Activated T-helper 1 cell treated with anti-CD3 and anti-CD28 coated beads, Interleukin-12 subunit alpha, Interleukin-12 subunit beta, Interleukin-2, Interleukin-4 antibody, amounts not matched to agents 30 ng/mL and 10 ng/mL and 1 ng/mL, durations not matched to agents 14 hours and 24 hours and 36 hours (primary cell): Measurements from ENCODE around the gene LCE1C. TPM values are rescaled to one million over a fixed set of nuclear protein-coding genes. Genes with fewer than 3 reads are reported as not detected.

Source experiments
- DNase-seq: peaks from one replicate; pipeline ENCODE4 v3.0.0; 2021; ENCODE audit warnings: low spot score
- H3K27ac Mint-ChIP-seq: one replicate; pipeline ENCODE4 v1.8.0; 2021; ENCODE audit warnings: mild to moderate bottlenecking, mixed read lengths
- H3K27me3 Mint-ChIP-seq: one replicate; pipeline ENCODE4 v1.8.0; 2022; ENCODE audit warnings: mild to moderate bottlenecking, moderate library complexity, mixed read lengths; ENCODE audit not compliant: insufficient read depth
- H3K36me3 Mint-ChIP-seq: one replicate; pipeline ENCODE4 v1.8.0; 2021; ENCODE audit warnings: low read depth, mixed read lengths
- H3K4me1 Mint-ChIP-seq: one replicate; pipeline ENCODE4 v1.8.0; 2021; ENCODE audit warnings: low read depth, mixed read lengths
- H3K4me3 Mint-ChIP-seq: one replicate; pipeline ENCODE4 v1.8.0; 2021; ENCODE audit warnings: mild to moderate bottlenecking, moderate library complexity, mixed read lengths
- H3K9me3 Mint-ChIP-seq: one replicate; pipeline ENCODE4 v1.8.0; 2021; ENCODE audit warnings: mixed read lengths
- intact Hi-C: fragments of 100-400 bp; cut with micrococcal nuclease; formaldehyde crosslinking; loops from one replicate; pipeline ENCODE4 v1.15.1; 2024
- total RNA-seq: library from RNA; stranded (reverse); gene quantifications from 2 replicates; pipeline ENCODE4 v1.2.3, GENCODE V29; 2022

Gene LCE1C
- total RNA-seq, 1 donor from 2014 or later, result not detected

GRCh38 chr1:152786077-152786476, 20.4 kb downstream of the LCE1C start, which contains the start of gene LCE1E:
Gene LCE1E, plus strand, starts transcription at chr1:152786257. Its CDS starts 1,043 bp downstream, at chr1:152787300.
- Mint-ChIP-seq H3K9me3 (no peaks in the 10 kb centered on the region), H3K36me3 (no peaks in the 10 kb centered on the region), H3K27me3 (peaks cover 1% of the 10 kb centered on the region), H3K27ac (no peak within 1 kb of the TSS), H3K4me1 (no peaks in the 10 kb centered on the region), H3K4me3 (no peak within 1 kb of the TSS)
- intact Hi-C loops, result no loop called here
- no peak for DNase-seq

- H3K36me3 Mint-ChIP-seq, result no peaks in the 10 kb centered on the region
- intact Hi-C loops, result no loop called here
- H3K4me3 Mint-ChIP-seq, result no peak overlapping the region
- H3K27ac Mint-ChIP-seq, result no peak overlapping the region
- no peak for DNase-seq
- no peaks in the 10 kb centered on the region for H3K4me1 Mint-ChIP-seq
- peaks cover 4% of the 10 kb centered on the region for H3K27me3 Mint-ChIP-seq
- no peaks in the 10 kb centered on the region for H3K9me3 Mint-ChIP-seq
Measured at GRCh38 chr1:152783095-152783494, 23.4 kb downstream of the LCE1C start.

GRCh38 chr1:152777510-152778137, 28.8 kb downstream of the LCE1C start:
- no peaks in the 10 kb centered on the region for H3K36me3 Mint-ChIP-seq
- H3K27ac Mint-ChIP-seq, result no peak overlapping the region
- no peak overlapping the region for H3K4me3 Mint-ChIP-seq
- no peak for DNase-seq
- peaks cover 3% of the 10 kb centered on the region for H3K27me3 Mint-ChIP-seq
- H3K4me1 Mint-ChIP-seq, result no peaks in the 10 kb centered on the region
- H3K9me3 Mint-ChIP-seq, result no peaks in the 10 kb centered on the region
- intact Hi-C loops, result no loop called here

GRCh38 chr1:152776361-152776760, 30.1 kb downstream of the LCE1C start:
- Mint-ChIP-seq H3K27ac (no peak overlapping the region), H3K9me3 (no peaks in the 10 kb centered on the region), H3K36me3 (no peaks in the 10 kb centered on the region), H3K4me3 (no peak overlapping the region), H3K27me3 (peaks cover 3% of the 10 kb centered on the region), H3K4me1 (no peaks in the 10 kb centered on the region)
- DNase-seq, result no peak
- intact Hi-C loops, result no loop called here

- no peak for DNase-seq
- no peaks in the 10 kb centered on the region for H3K4me1 Mint-ChIP-seq
- H3K27ac Mint-ChIP-seq, result no peak within 1 kb of the TSS
- H3K9me3 Mint-ChIP-seq, result no peaks in the 10 kb centered on the region
- intact Hi-C loops, result no loop called here
- H3K27me3 Mint-ChIP-seq, result peaks cover 10% of the 10 kb centered on the region
- H3K36me3 Mint-ChIP-seq, result no peaks in the 10 kb centered on the region
- H3K4me3 Mint-ChIP-seq, result no peak within 1 kb of the TSS
Measured at GRCh38 chr1:152774875-152775274, 31.6 kb downstream of the LCE1C start, which contains the start of gene LCE1F. Gene LCE1F, plus strand, starts transcription at chr1:152775140. Its CDS starts 1,232 bp downstream, at chr1:152776372.

GRCh38 chr1:152770411-152770810, 36.0 kb downstream of the LCE1C start:
- Mint-ChIP-seq H3K36me3 (no peaks in the 10 kb centered on the region), H3K4me1 (no peaks in the 10 kb centered on the region), H3K27me3 (peaks cover 7% of the 10 kb centered on the region), H3K27ac (no peak overlapping the region), H3K9me3 (no peaks in the 10 kb centered on the region), H3K4me3 (no peak overlapping the region)
- intact Hi-C loops, result no loop called here
- DNase-seq, result no peak

GRCh38 chr1:152768847-152769533, 37.5 kb downstream of the LCE1C start:
- intact Hi-C loops, result no loop called here
- H3K27me3 Mint-ChIP-seq, result peaks cover 7% of the 10 kb centered on the region
- H3K27ac Mint-ChIP-seq, result no peak overlapping the region
- no peaks in the 10 kb centered on the region for H3K36me3 Mint-ChIP-seq
- H3K4me3 Mint-ChIP-seq, result no peak overlapping the region
- DNase-seq, result no peak
- H3K4me1 Mint-ChIP-seq, result no peaks in the 10 kb centered on the region
- H3K9me3 Mint-ChIP-seq, result no peaks in the 10 kb centered on the region

GRCh38 chr1:152761609-152762213, 44.7 kb downstream of the LCE1C start:
- Mint-ChIP-seq H3K9me3 (no peaks in the 10 kb centered on the region), H3K4me3 (no peak overlapping the region), H3K4me1 (no peaks in the 10 kb centered on the region), H3K27me3 (no peaks in the 10 kb centered on the region), H3K36me3 (no peaks in the 10 kb centered on the region), H3K27ac (no peak overlapping the region)
- no peak for DNase-seq
- intact Hi-C loops, result no loop called here

- H3K4me1 Mint-ChIP-seq, result no peaks in the 10 kb centered on the region
- H3K27me3 Mint-ChIP-seq, result no peaks in the 10 kb centered on the region
- H3K9me3 Mint-ChIP-seq, result no peaks in the 10 kb centered on the region
- no peak for DNase-seq
- H3K4me3 Mint-ChIP-seq, result no peak overlapping the region
- intact Hi-C loops, result no loop called here
- H3K27ac Mint-ChIP-seq, result no peak overlapping the region
- H3K36me3 Mint-ChIP-seq, result no peaks in the 10 kb centered on the region
Measured at GRCh38 chr1:152760551-152761190, 45.8 kb downstream of the LCE1C start.

- Mint-ChIP-seq H3K4me1 (no peaks in the 10 kb centered on the region), H3K36me3 (no peaks in the 10 kb centered on the region), H3K27ac (no peak overlapping the region), H3K9me3 (no peaks in the 10 kb centered on the region), H3K4me3 (no peak overlapping the region), H3K27me3 (no peaks in the 10 kb centered on the region)
- intact Hi-C loops, result no loop called here
- no peak for DNase-seq
Measured at GRCh38 chr1:152759453-152760173, 46.8 kb downstream of the LCE1C start.

GRCh38 chr1:152758636-152759035, 47.8 kb downstream of the LCE1C start:
- no peak overlapping the region for H3K27ac Mint-ChIP-seq
- no peaks in the 10 kb centered on the region for H3K36me3 Mint-ChIP-seq
- no peaks in the 10 kb centered on the region for H3K27me3 Mint-ChIP-seq
- H3K4me1 Mint-ChIP-seq, result no peaks in the 10 kb centered on the region
- no peak for DNase-seq
- intact Hi-C loops, result no loop called here
- H3K4me3 Mint-ChIP-seq, result no peak overlapping the region
- H3K9me3 Mint-ChIP-seq, result no peaks in the 10 kb centered on the region

GRCh38 chr1:152757747-152758146, 48.7 kb downstream of the LCE1C start, which contains the start of gene KPRP:
Gene KPRP, plus strand, starts transcription at chr1:152758025. Its CDS starts 1,564 bp downstream, at chr1:152759589.
- no peaks in the 10 kb centered on the region for H3K27me3 Mint-ChIP-seq

More at GRCh38 chr1:152757747-152758146, 48.7 kb downstream of the LCE1C start, which contains the start of gene KPRP:
- Mint-ChIP-seq H3K27ac (no peak within 1 kb of the TSS), H3K4me1 (no peaks in the 10 kb centered on the region), H3K36me3 (no peaks in the 10 kb centered on the region), H3K4me3 (no peak within 1 kb of the TSS), H3K9me3 (no peaks in the 10 kb centered on the region)
- DNase-seq, result no peak
- intact Hi-C loops, result no loop called here
